Mesothelial cell of epicardium (in vitro differentiated cells): ENCODE data around the gene FBXW2. TPM values are rescaled to one million over a fixed set of nuclear protein-coding genes. Genes with fewer than 3 reads are reported as not detected.
A peak's percentile ranks its signal among the peaks of the same experiment; 100 is the strongest.

ENCODE experiments used
- DNase-seq, 2 experiments: peaks; one replicate each; pipeline ENCODE4 v3.0.0; 2021; ENCODE audit warnings: low spot score in 2 of 2; ENCODE audit not compliant: unreplicated experiment in 2 of 2
- H3K27ac Mint-ChIP-seq: 2 replicates; pipeline ENCODE4 v1.8.0; 2021; ENCODE audit warnings: mixed read lengths
- H3K27me3 Mint-ChIP-seq: 2 replicates; pipeline ENCODE4 v1.8.0; 2021; ENCODE audit warnings: low read depth, mixed read lengths
- H3K36me3 Mint-ChIP-seq: 2 replicates; pipeline ENCODE4 v1.8.0; 2021; ENCODE audit warnings: mixed read lengths
- H3K4me1 Mint-ChIP-seq: 2 replicates; pipeline ENCODE4 v1.8.0; 2021; ENCODE audit warnings: mixed read lengths
- H3K4me3 Mint-ChIP-seq: 2 replicates; pipeline ENCODE4 v1.8.0; 2021; ENCODE audit warnings: mild to moderate bottlenecking, moderate library complexity, mixed read lengths
- H3K9me3 Mint-ChIP-seq: 2 replicates; pipeline ENCODE4 v1.8.0; 2021; ENCODE audit warnings: mixed read lengths
- CTCF ChIP-seq: fragments of 200-600 bp; sonication (generic); IDR thresholded peaks from one replicate; pipeline ENCODE4 v1.5.0; 2021; ENCODE audit warnings: antibody characterized with exemption; ENCODE audit not compliant: unreplicated experiment
- total RNA-seq: library from RNA; stranded (reverse); gene quantifications from 3 replicates; pipeline ENCODE4 v1.2.1, GENCODE V29; 2021

FBXW2 gene
- total RNA-seq, 1 donor from 2014 or later = 67.5 TPM

GRCh38 chr9:120777229-120777628 is 16.0 kb downstream of the FBXW2 start:
- H3K4me1 Mint-ChIP-seq = no peaks in the 10 kb centered on the region
- H3K4me3 Mint-ChIP-seq = no peak overlapping the region
- H3K36me3 Mint-ChIP-seq = peaks cover 25% of the 10 kb centered on the region
- no peaks in the 10 kb centered on the region for H3K9me3 Mint-ChIP-seq
- H3K27me3 Mint-ChIP-seq = no peaks in the 10 kb centered on the region
- DNase-seq = no peak
- no peak overlapping the region for H3K27ac Mint-ChIP-seq
- no peak for TF ChIP-seq CTCF

- no peak for DNase-seq
- H3K4me1 Mint-ChIP-seq = no peaks in the 10 kb centered on the region
- no peaks in the 10 kb centered on the region for H3K27me3 Mint-ChIP-seq
- H3K9me3 Mint-ChIP-seq = no peaks in the 10 kb centered on the region
- H3K4me3 Mint-ChIP-seq = no peak overlapping the region
- peaks cover 25% of the 10 kb centered on the region for H3K36me3 Mint-ChIP-seq
- TF ChIP-seq CTCF = no peak
- no peak overlapping the region for H3K27ac Mint-ChIP-seq
These were observed 16.4 kb downstream of the FBXW2 start for GRCh38 chr9:120776788-120777187.

GRCh38 chr9:120775859-120776258 is 17.4 kb downstream of the FBXW2 start:
- Mint-ChIP-seq H3K4me1 (no peaks in the 10 kb centered on the region), H3K36me3 (peaks cover 31% of the 10 kb centered on the region), H3K9me3 (no peaks in the 10 kb centered on the region), H3K27ac (no peak overlapping the region), H3K27me3 (no peaks in the 10 kb centered on the region), H3K4me3 (no peak overlapping the region)
- DNase-seq = no peak
- no peak for TF ChIP-seq CTCF

GRCh38 chr9:120774719-120775118 is 18.5 kb downstream of the FBXW2 start:
- Mint-ChIP-seq H3K36me3 (peaks cover 37% of the 10 kb centered on the region), H3K27ac (no peak overlapping the region), H3K4me1 (no peaks in the 10 kb centered on the region), H3K4me3 (no peak overlapping the region), H3K9me3 (no peaks in the 10 kb centered on the region), H3K27me3 (no peaks in the 10 kb centered on the region)
- TF ChIP-seq CTCF = peak; percentile 22
- DNase-seq = no peak

- no peaks in the 10 kb centered on the region for H3K27me3 Mint-ChIP-seq
- H3K9me3 Mint-ChIP-seq = no peaks in the 10 kb centered on the region
- no peaks in the 10 kb centered on the region for H3K4me1 Mint-ChIP-seq
- no peak for DNase-seq
- peaks cover 37% of the 10 kb centered on the region for H3K36me3 Mint-ChIP-seq
- H3K4me3 Mint-ChIP-seq = no peak overlapping the region
- no peak for TF ChIP-seq CTCF
- no peak overlapping the region for H3K27ac Mint-ChIP-seq
These were observed 20.0 kb downstream of the FBXW2 start for GRCh38 chr9:120773256-120773655.

- no peak overlapping the region for H3K27ac Mint-ChIP-seq
- no peaks in the 10 kb centered on the region for H3K27me3 Mint-ChIP-seq
- no peak for DNase-seq
- no peaks in the 10 kb centered on the region for H3K9me3 Mint-ChIP-seq
- peaks cover 30% of the 10 kb centered on the region for H3K36me3 Mint-ChIP-seq
- no peak for TF ChIP-seq CTCF
- H3K4me3 Mint-ChIP-seq = no peak overlapping the region
- no peaks in the 10 kb centered on the region for H3K4me1 Mint-ChIP-seq
These were observed 22.3 kb downstream of the FBXW2 start for GRCh38 chr9:120770931-120771330.
